ENCODE data around the gene EEFSEC.

DNA sequence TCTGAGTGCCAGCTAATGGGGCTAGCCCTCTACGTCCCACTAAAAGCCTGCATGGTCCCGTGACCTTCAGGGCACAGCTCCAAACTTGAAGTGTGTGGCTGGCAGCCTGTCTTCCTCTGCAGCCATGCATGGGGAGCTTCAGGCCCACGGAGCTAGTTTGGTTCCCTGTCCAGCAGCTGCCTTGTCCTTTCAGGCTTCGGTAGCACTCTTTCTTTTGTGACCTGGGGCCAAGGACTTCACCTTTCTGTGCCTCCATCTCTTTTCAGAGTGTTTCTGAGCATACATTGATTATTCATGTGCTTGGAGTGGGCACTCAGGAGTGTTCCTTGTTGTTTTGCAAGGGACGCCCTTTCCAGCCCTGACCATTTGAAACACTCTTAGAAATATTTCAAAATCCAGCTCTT lies 158.2 kb downstream of the EEFSEC start:
- TF ChIP-seq JUNB (IDR thresholded peaks at IDR 0.05; ENCODE audit: unreplicated experiment) (no peak), EZH2 (IDR thresholded peaks at IDR 0.05; ENCODE audit: low read depth, unreplicated experiment) (no peak), POLR2AphosphoS5 (IDR thresholded peaks at IDR 0.05; ENCODE audit: low read depth) (no peak)
- TF ChIP-seq, protein P1, sequence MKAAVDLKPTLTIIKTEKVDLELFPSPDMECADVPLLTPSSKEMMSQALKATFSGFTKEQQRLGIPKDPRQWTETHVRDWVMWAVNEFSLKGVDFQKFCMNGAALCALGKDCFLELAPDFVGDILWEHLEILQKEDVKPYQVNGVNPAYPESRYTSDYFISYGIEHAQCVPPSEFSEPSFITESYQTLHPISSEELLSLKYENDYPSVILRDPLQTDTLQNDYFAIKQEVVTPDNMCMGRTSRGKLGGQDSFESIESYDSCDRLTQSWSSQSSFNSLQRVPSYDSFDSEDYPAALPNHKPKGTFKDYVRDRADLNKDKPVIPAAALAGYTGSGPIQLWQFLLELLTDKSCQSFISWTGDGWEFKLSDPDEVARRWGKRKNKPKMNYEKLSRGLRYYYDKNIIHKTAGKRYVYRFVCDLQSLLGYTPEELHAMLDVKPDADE (IDR thresholded peaks at IDR 0.05): no peak
- TF ChIP-seq, protein P2, sequence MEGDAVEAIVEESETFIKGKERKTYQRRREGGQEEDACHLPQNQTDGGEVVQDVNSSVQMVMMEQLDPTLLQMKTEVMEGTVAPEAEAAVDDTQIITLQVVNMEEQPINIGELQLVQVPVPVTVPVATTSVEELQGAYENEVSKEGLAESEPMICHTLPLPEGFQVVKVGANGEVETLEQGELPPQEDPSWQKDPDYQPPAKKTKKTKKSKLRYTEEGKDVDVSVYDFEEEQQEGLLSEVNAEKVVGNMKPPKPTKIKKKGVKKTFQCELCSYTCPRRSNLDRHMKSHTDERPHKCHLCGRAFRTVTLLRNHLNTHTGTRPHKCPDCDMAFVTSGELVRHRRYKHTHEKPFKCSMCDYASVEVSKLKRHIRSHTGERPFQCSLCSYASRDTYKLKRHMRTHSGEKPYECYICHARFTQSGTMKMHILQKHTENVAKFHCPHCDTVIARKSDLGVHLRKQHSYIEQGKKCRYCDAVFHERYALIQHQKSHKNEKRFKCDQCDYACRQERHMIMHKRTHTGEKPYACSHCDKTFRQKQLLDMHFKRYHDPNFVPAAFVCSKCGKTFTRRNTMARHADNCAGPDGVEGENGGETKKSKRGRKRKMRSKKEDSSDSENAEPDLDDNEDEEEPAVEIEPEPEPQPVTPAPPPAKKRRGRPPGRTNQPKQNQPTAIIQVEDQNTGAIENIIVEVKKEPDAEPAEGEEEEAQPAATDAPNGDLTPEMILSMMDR (conservative IDR thresholded peaks at IDR 0.05; ENCODE audit: low read depth in 2 of 2): no peak
- TF ChIP-seq, protein P3, sequence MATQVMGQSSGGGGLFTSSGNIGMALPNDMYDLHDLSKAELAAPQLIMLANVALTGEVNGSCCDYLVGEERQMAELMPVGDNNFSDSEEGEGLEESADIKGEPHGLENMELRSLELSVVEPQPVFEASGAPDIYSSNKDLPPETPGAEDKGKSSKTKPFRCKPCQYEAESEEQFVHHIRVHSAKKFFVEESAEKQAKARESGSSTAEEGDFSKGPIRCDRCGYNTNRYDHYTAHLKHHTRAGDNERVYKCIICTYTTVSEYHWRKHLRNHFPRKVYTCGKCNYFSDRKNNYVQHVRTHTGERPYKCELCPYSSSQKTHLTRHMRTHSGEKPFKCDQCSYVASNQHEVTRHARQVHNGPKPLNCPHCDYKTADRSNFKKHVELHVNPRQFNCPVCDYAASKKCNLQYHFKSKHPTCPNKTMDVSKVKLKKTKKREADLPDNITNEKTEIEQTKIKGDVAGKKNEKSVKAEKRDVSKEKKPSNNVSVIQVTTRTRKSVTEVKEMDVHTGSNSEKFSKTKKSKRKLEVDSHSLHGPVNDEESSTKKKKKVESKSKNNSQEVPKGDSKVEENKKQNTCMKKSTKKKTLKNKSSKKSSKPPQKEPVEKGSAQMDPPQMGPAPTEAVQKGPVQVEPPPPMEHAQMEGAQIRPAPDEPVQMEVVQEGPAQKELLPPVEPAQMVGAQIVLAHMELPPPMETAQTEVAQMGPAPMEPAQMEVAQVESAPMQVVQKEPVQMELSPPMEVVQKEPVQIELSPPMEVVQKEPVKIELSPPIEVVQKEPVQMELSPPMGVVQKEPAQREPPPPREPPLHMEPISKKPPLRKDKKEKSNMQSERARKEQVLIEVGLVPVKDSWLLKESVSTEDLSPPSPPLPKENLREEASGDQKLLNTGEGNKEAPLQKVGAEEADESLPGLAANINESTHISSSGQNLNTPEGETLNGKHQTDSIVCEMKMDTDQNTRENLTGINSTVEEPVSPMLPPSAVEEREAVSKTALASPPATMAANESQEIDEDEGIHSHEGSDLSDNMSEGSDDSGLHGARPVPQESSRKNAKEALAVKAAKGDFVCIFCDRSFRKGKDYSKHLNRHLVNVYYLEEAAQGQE (IDR thresholded peaks at IDR 0.05; ENCODE audit: unreplicated experiment): no peak
